HEK293 (cell line): Measurements from ENCODE around the gene BLACAT1.

Experiments
- CTCF ChIA-PET: fragments of 350-600 bp; formaldehyde crosslinking; extraction: SDS; loops from one replicate; lab custom pipeline; 2021; ENCODE audit warnings: antibody characterized with exemption; lab: Yijun Ruan, JAX
- POLR2A ChIA-PET: fragments of 300-600 bp; formaldehyde crosslinking; extraction: SDS; loops from one replicate; lab custom pipeline; 2020; ENCODE audit warnings: antibody characterized with exemption, inconsistent platforms; lab: Yijun Ruan, JAX
- H3K27ac ChIP-seq: fragments of 200-500 bp; sonication (Bioruptor generic); 2 replicates; pipeline ENCODE4 v1.5.1; 2014; ENCODE audit warnings: low read depth, low read length, control low read depth, inconsistent platforms; ENCODE audit errors: extremely low read depth
- H3K36me3 ChIP-seq, 2 experiments: fragments of 200-500 bp in 1 of 2; sonication (Bioruptor generic) in 1 of 2; 1 replicate in 1 of 2; 2 replicates in 1 of 2; pipeline ENCODE4 v1.5.1; 2014 to 2017; ENCODE audit warnings: inconsistent platforms in 2 of 2, low read length in 2 of 2; ENCODE audit not compliant: control insufficient read depth in 2 of 2, insufficient read depth in 1 of 2
- H3K4me1 ChIP-seq: fragments of 200-500 bp; sonication (Bioruptor generic); 2 replicates; pipeline ENCODE4 v1.5.1; 2014; ENCODE audit warnings: mild to moderate bottlenecking, low read length, inconsistent platforms; ENCODE audit not compliant: control insufficient read depth, insufficient read depth
- H3K4me3 ChIP-seq: 2 replicates; pipeline ENCODE4 v1.5.1; 2011; ENCODE audit warnings: low read depth, mild to moderate bottlenecking, control low read depth, low read length, moderate library complexity
- H3K9me3 ChIP-seq: fragments of 200-500 bp; sonication (Bioruptor generic); 2 replicates; pipeline ENCODE4 v1.5.1; 2014; ENCODE audit warnings: low read depth, low read length, inconsistent platforms; ENCODE audit not compliant: control insufficient read depth, insufficient read depth
- GLIS2 ChIP-seq: fragments of 450-650 bp; formaldehyde crosslinking; IDR thresholded peaks from 2 replicates; pipeline ENCODE4 v1.5.1; 2016; ENCODE audit warnings: missing biosample characterization, missing genetic modification characterization
- MYNN ChIP-seq: fragments of 450-650 bp; formaldehyde crosslinking; IDR thresholded peaks from 2 replicates; pipeline ENCODE4 v1.5.1; 2016; ENCODE audit warnings: missing biosample characterization, missing genetic modification characterization, borderline replicate concordance
- PRDM1 ChIP-seq: fragments of 450-650 bp; formaldehyde crosslinking; IDR thresholded peaks from 2 replicates; pipeline ENCODE4; 2016; ENCODE audit warnings: missing biosample characterization, missing genetic modification characterization
- RBAK ChIP-seq: fragments of 450-650 bp; formaldehyde crosslinking; IDR thresholded peaks from 2 replicates; pipeline ENCODE4 v1.5.1; 2016; ENCODE audit warnings: missing biosample characterization, missing genetic modification characterization
- REPIN1 ChIP-seq: fragments of 450-650 bp; formaldehyde crosslinking; IDR thresholded peaks from 2 replicates; pipeline ENCODE4 v1.5.1; 2017; ENCODE audit warnings: missing biosample characterization, missing genetic modification characterization, low read depth
- SP3 ChIP-seq: fragments of 450-650 bp; formaldehyde crosslinking; IDR thresholded peaks from 2 replicates; pipeline ENCODE4 v1.5.1; 2016; ENCODE audit warnings: missing biosample characterization, missing genetic modification characterization
- SP7 ChIP-seq: fragments of 450-650 bp; formaldehyde crosslinking; IDR thresholded peaks from 2 replicates; pipeline ENCODE4 v1.5.1; 2016; ENCODE audit warnings: missing biosample characterization, missing genetic modification characterization
- ZBTB17 ChIP-seq: fragments of 450-650 bp; formaldehyde crosslinking; IDR thresholded peaks from 2 replicates; pipeline ENCODE4 v1.5.1; 2016; ENCODE audit warnings: missing biosample characterization, missing genetic modification characterization
- ZIC2 ChIP-seq: fragments of 450-650 bp; formaldehyde crosslinking; IDR thresholded peaks from 2 replicates; pipeline ENCODE4 v1.5.1; 2016; ENCODE audit warnings: missing biosample characterization, missing genetic modification characterization
- ZNF202 ChIP-seq: fragments of 450-650 bp; formaldehyde crosslinking; IDR thresholded peaks from 2 replicates; pipeline ENCODE4 v1.5.1; 2016; ENCODE audit warnings: missing biosample characterization, missing genetic modification characterization, borderline replicate concordance
- ZNF239 ChIP-seq: fragments of 450-650 bp; formaldehyde crosslinking; IDR thresholded peaks from 2 replicates; pipeline ENCODE4 v1.5.1; 2016; ENCODE audit warnings: missing biosample characterization, missing genetic modification characterization
- ZNF324 ChIP-seq: fragments of 450-650 bp; formaldehyde crosslinking; IDR thresholded peaks from 2 replicates; pipeline ENCODE4 v1.5.1; 2016; ENCODE audit warnings: missing biosample characterization, missing genetic modification characterization
- ZNF335 ChIP-seq: fragments of 450-650 bp; formaldehyde crosslinking; conservative IDR thresholded peaks from 2 replicates; pipeline ENCODE4 v1.5.1; 2016; ENCODE audit warnings: missing biosample characterization, missing genetic modification characterization
- ZNF341 ChIP-seq: fragments of 450-650 bp; formaldehyde crosslinking; IDR thresholded peaks from 2 replicates; pipeline ENCODE4; 2016; ENCODE audit warnings: low read depth, missing biosample characterization, missing genetic modification characterization
- ZNF366 ChIP-seq: fragments of 450-650 bp; formaldehyde crosslinking; conservative IDR thresholded peaks from 2 replicates; pipeline ENCODE4 v1.5.1; 2016; ENCODE audit warnings: missing biosample characterization, missing genetic modification characterization
- ZNF600 ChIP-seq: fragments of 450-650 bp; formaldehyde crosslinking; IDR thresholded peaks from 2 replicates; pipeline ENCODE4 v1.5.1; 2016; ENCODE audit warnings: missing biosample characterization, missing genetic modification characterization
- ZNF629 ChIP-seq: fragments of 450-650 bp; formaldehyde crosslinking; IDR thresholded peaks from 2 replicates; pipeline ENCODE4 v1.5.1; 2017; ENCODE audit warnings: missing biosample characterization, missing genetic modification characterization
- ZNF654 ChIP-seq: fragments of 450-650 bp; formaldehyde crosslinking; IDR thresholded peaks from 2 replicates; pipeline ENCODE4 v1.5.1; 2016; ENCODE audit warnings: low read depth, missing biosample characterization, missing genetic modification characterization
- ZNF660 ChIP-seq: fragments of 450-650 bp; IDR thresholded peaks from 2 replicates; pipeline ENCODE4 v1.5.1; 2018; ENCODE audit warnings: missing biosample characterization, mild to moderate bottlenecking, missing genetic modification characterization
- ZNF747 ChIP-seq: fragments of 450-650 bp; formaldehyde crosslinking; IDR thresholded peaks from 2 replicates; pipeline ENCODE4 v1.5.1; 2016; ENCODE audit warnings: missing biosample characterization, missing genetic modification characterization
- ZNF76 ChIP-seq: fragments of 450-650 bp; formaldehyde crosslinking; IDR thresholded peaks from 2 replicates; pipeline ENCODE4; 2016; ENCODE audit warnings: low read depth, missing biosample characterization, missing genetic modification characterization, borderline replicate concordance
- ZSCAN30 ChIP-seq: fragments of 450-650 bp; IDR thresholded peaks from 2 replicates; pipeline ENCODE4 v1.5.1; 2018; ENCODE audit warnings: missing biosample characterization, mild to moderate bottlenecking, missing genetic modification characterization, moderate library complexity
- TF ChIP-seq, protein P1 (sequence below): fragments of 450-650 bp; formaldehyde crosslinking; IDR thresholded peaks from 2 replicates; pipeline ENCODE4 v1.5.1; 2016; ENCODE audit warnings: missing biosample characterization, missing genetic modification characterization
- TF ChIP-seq, protein P2 (sequence below): fragments of 450-650 bp; formaldehyde crosslinking; IDR thresholded peaks from 2 replicates; pipeline ENCODE4 v1.5.1; 2016; ENCODE audit warnings: missing biosample characterization, missing genetic modification characterization
- TF ChIP-seq, protein P3 (sequence below): fragments of 450-650 bp; formaldehyde crosslinking; IDR thresholded peaks from 2 replicates; pipeline ENCODE4 v1.5.1; 2016; ENCODE audit warnings: missing biosample characterization, missing genetic modification characterization
- TF ChIP-seq, protein P4 (sequence below): fragments of 450-650 bp; formaldehyde crosslinking; IDR thresholded peaks from 2 replicates; pipeline ENCODE4 v1.5.1; 2017; ENCODE audit warnings: missing biosample characterization, missing genetic modification characterization
- TF ChIP-seq, protein P5 (sequence below): fragments of 450-650 bp; formaldehyde crosslinking; IDR thresholded peaks from 2 replicates; pipeline ENCODE4 v1.5.1; 2016; ENCODE audit warnings: missing biosample characterization, missing genetic modification characterization

BLACAT1 gene

DNA sequence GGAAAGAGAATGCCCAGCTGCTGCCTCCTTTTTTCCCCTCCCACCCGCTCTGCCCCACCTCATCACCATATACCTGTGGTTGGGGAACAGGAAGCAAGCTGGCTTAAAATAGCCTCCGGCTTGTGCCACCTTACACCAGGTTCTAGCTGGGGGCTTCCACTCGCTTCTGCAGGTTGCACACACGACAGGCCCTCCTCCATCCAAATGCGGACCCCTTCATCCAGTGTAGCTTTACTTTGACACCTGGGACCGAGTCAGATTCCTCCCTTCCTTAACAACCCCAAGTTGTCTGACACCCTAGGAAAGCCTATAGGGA, 14.6 kb downstream of the BLACAT1 start (continued):
- TF ChIP-seq ZNF239 (no peak), PRDM1 (no peak), ZNF629 (0 out of 2 replicates have a peak, but pooled peaks have one; percentile 39)
- TF ChIP-seq, protein P1, sequence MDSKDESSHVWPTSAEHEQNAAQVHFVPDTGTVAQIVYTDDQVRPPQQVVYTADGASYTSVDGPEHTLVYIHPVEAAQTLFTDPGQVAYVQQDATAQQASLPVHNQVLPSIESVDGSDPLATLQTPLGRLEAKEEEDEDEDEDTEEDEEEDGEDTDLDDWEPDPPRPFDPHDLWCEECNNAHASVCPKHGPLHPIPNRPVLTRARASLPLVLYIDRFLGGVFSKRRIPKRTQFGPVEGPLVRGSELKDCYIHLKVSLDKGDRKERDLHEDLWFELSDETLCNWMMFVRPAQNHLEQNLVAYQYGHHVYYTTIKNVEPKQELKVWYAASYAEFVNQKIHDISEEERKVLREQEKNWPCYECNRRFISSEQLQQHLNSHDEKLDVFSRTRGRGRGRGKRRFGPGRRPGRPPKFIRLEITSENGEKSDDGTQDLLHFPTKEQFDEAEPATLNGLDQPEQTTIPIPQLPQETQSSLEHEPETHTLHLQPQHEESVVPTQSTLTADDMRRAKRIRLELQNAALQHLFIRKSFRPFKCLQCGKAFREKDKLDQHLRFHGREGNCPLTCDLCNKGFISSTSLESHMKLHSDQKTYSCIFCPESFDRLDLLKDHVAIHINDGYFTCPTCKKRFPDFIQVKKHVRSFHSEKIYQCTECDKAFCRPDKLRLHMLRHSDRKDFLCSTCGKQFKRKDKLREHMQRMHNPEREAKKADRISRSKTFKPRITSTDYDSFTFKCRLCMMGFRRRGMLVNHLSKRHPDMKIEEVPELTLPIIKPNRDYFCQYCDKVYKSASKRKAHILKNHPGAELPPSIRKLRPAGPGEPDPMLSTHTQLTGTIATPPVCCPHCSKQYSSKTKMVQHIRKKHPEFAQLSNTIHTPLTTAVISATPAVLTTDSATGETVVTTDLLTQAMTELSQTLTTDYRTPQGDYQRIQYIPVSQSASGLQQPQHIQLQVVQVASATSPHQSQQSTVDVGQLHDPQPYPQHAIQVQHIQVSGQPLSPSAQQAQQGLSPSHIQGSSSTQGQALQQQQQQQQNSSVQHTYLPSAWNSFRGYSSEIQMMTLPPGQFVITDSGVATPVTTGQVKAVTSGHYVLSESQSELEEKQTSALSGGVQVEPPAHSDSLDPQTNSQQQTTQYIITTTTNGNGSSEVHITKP = peak; percentile 65; the same call in 1 of the 2 replicates

DNA sequence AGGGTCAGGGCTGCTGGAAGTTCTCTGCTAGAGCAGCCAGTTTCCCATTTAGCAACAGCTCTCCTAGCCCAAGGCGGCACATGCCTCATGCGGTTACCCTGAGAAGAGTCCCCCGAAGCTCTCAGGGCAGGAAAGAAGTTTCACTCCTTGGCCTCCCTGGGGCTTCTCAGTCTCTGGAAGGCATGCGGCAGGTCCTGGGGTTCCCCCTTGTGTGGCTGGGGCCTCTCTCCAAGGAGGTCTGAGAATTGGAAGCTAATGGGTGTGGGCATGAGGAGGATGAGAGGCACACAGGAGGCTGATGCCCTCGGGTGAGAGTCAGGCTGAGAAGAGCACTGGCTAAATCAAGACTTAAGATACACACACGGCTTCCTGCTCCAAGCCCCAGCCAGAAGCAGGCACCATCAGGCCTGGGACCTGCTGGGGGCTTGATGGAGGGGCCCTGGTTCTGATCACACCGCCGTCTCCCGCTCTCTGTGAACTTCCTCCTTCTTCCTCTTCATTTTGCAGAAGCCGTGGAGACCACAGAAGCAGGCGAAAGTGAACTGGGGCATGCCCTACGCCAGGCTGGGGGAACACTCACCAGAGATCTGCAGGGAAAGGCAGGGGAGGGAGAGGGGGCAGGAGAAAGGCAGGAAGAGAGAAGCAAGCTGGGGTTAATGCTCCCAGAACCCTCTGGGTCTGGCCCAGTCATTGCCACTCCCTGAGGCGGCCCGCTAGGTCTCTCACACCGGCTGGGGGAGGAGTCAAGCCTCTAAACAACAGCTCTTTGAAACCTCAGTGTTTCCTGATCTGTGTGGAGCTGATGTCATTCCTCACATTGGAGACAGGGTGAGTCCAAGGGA, 15.1 kb downstream of the BLACAT1 start:
- POLR2A ChIA-PET = interaction anchor here (0.8 to 1.8 kb wide), 2 partner anchors 9 to 10 kb away, joined by 3 to 10 read pairs; no protein-coding TSS in a partner anchor
- CTCF ChIA-PET = interaction anchor here (0.6 to 4.3 kb wide), 10 partner anchors 9 to 556 kb away, joined by 3 to 48 read pairs (median 4); no protein-coding TSS in a partner anchor
- no peak overlapping the region for H3K4me3 ChIP-seq
- no peaks in the 10 kb centered on the region for H3K36me3 ChIP-seq
- H3K4me1 ChIP-seq = peaks cover 3% of the 10 kb centered on the region; the same call in 1 of the 2 replicates
- no peaks in the 10 kb centered on the region for H3K9me3 ChIP-seq
- no peak overlapping the region; the same call in 1 of the 2 replicates for H3K27ac ChIP-seq
- TF ChIP-seq, protein P2, sequence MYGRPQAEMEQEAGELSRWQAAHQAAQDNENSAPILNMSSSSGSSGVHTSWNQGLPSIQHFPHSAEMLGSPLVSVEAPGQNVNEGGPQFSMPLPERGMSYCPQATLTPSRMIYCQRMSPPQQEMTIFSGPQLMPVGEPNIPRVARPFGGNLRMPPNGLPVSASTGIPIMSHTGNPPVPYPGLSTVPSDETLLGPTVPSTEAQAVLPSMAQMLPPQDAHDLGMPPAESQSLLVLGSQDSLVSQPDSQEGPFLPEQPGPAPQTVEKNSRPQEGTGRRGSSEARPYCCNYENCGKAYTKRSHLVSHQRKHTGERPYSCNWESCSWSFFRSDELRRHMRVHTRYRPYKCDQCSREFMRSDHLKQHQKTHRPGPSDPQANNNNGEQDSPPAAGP = peak; percentile 31
- TF ChIP-seq ZNF202 (tag by site-specific recombination) = no peak
- TF ChIP-seq ZIC2 (tag by site-specific recombination) = peak; percentile 27
- TF ChIP-seq GLIS2 (tag by site-specific recombination) = peak; percentile 43; the same call in 1 of the 2 replicates
- TF ChIP-seq ZNF341 = peak; percentile 81
- peak; percentile 45; the same call in 1 of the 2 replicates for TF ChIP-seq ZBTB17 (tag by site-specific recombination)
- TF ChIP-seq, protein P3, sequence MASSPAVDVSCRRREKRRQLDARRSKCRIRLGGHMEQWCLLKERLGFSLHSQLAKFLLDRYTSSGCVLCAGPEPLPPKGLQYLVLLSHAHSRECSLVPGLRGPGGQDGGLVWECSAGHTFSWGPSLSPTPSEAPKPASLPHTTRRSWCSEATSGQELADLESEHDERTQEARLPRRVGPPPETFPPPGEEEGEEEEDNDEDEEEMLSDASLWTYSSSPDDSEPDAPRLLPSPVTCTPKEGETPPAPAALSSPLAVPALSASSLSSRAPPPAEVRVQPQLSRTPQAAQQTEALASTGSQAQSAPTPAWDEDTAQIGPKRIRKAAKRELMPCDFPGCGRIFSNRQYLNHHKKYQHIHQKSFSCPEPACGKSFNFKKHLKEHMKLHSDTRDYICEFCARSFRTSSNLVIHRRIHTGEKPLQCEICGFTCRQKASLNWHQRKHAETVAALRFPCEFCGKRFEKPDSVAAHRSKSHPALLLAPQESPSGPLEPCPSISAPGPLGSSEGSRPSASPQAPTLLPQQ = no peak
- TF ChIP-seq ZNF660 (tag by site-specific recombination) = peak; percentile 77
- no peak for TF ChIP-seq RBAK (tag by site-specific recombination)
- TF ChIP-seq ZNF654 (tag by site-specific recombination) = no peak
- 0 out of 2 replicates have a peak, but pooled peaks have one; percentile 13 for TF ChIP-seq SP7
- TF ChIP-seq ZNF600 (tag by site-specific recombination) = peak; percentile 39; the same call in 1 of the 2 replicates
- TF ChIP-seq ZNF324 (tag by site-specific recombination) = no peak
- peak; percentile 45 for TF ChIP-seq ZNF366 (tag by site-specific recombination)
- peak; percentile 53 for TF ChIP-seq SP3 (tag by site-specific recombination)
- TF ChIP-seq ZSCAN30 = no peak
- peak; percentile 52; the same call in 1 of the 2 replicates for TF ChIP-seq ZNF335 (tag by site-specific recombination)
- TF ChIP-seq, protein P4, sequence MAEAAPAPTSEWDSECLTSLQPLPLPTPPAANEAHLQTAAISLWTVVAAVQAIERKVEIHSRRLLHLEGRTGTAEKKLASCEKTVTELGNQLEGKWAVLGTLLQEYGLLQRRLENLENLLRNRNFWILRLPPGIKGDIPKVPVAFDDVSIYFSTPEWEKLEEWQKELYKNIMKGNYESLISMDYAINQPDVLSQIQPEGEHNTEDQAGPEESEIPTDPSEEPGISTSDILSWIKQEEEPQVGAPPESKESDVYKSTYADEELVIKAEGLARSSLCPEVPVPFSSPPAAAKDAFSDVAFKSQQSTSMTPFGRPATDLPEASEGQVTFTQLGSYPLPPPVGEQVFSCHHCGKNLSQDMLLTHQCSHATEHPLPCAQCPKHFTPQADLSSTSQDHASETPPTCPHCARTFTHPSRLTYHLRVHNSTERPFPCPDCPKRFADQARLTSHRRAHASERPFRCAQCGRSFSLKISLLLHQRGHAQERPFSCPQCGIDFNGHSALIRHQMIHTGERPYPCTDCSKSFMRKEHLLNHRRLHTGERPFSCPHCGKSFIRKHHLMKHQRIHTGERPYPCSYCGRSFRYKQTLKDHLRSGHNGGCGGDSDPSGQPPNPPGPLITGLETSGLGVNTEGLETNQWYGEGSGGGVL (tag by site-specific recombination) = peak; percentile 84
- peak; percentile 51; the same call in 1 of the 2 replicates for TF ChIP-seq PRDM1
- TF ChIP-seq MYNN (tag by site-specific recombination) = no peak
- TF ChIP-seq ZNF747 (tag by site-specific recombination) = no peak
- TF ChIP-seq, protein P5, sequence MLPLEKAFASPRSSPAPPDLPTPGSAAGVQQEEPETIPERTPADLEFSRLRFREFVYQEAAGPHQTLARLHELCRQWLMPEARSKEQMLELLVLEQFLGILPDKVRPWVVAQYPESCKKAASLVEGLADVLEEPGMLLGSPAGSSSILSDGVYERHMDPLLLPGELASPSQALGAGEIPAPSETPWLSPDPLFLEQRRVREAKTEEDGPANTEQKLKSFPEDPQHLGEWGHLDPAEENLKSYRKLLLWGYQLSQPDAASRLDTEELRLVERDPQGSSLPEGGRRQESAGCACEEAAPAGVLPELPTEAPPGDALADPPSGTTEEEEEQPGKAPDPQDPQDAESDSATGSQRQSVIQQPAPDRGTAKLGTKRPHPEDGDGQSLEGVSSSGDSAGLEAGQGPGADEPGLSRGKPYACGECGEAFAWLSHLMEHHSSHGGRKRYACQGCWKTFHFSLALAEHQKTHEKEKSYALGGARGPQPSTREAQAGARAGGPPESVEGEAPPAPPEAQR (tag by site-specific recombination) = no peak
- TF ChIP-seq REPIN1 (tag by site-specific recombination) = no peak
- peak; percentile 71; the same call in 1 of the 2 replicates for TF ChIP-seq ZNF76 (tag by site-specific recombination)
